ENCODE measurements around the gene MTX1.
"Not testable (repeated sequence)": the region's sequence is repeated elsewhere in the genome, so short reads cannot be mapped to it uniquely, and the experiment has no call there.

The MTX1 gene

DNA sequence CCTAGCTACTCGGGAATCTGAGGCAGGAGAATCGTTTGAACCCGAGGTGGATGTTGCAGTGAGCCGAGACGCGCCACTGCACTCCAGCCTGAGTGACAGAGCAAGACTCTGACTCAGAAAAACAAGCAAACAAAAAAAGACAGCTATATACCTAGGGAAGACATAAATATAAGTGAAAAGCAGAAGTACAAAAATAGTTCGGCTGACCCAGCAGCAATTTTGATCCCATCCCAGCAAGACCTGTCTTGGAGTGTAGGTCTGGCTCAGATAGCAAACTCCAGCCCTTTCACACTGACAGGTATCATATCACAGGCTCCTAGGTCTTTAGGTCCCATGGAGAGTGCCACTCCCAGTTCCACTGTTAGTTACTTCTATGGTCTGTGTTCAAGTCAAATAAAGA is 14.6 kb downstream of the MTX1 start:
- in situ Hi-C loops (cut with MboI; ENCODE audit: low pct_unique_long_range_greater_than_20kb, low sequenced_read_pairs) = no loop called here
- peak; percentile 77 for DNase-seq

DNA sequence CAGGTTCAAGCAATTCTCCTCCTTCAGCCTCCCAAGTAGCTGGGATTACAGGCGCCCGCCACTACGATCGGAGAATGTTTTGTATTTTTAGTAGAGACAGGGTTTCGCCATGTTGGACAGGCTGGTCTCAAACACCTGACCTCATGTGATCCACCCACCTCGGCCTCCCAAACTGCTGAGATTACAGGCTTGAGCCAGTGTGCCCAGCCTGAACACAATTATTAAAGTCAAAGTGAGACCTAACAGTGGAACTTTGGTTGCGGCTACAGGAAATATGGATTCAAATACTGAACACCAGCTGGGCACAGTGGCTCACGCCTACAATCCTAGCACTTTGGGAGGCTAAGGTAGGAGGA is 16.9 kb downstream of the MTX1 start:
- DNase-seq; in situ Hi-C loops (cut with MboI; ENCODE audit: low pct_unique_long_range_greater_than_20kb, low sequenced_read_pairs): not testable (repeated sequence)

DNA sequence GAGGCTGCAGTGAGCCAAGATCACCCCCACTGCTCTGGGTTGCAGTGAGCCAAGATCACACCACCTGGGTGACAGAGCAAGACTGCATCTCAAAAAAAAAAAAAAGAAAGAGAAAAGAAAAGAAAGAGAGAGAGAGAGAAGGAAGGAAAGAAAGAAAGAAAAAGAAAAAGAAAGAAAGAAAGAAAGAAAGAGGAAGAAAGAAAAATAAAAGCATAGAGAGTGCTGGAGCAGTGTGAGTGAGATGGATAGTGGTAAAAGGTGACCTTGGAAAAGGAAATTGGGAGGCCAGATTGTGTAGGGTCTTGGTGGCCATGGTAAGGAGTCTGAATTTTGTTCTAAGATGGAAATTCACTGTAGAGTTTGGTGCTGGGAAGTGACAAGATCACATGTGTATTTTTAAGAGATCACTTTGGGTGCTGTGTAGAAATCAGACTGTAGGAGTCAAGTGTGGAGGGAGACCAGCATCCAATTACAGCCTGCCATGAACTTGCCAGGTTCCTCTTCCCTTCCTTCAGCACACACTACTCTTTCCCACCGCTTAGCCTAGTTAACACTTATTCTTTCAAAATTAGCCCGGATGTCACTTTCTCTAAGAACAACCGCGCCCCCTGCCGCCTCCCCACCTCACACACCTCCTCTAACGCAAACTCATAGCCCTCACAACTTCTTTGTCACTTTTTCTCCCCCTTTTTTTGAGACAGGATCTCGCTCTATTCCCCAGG is 17.9 kb downstream of the MTX1 start:
- peak; percentile 98 for DNase-seq
- in situ Hi-C loops (cut with MboI; ENCODE audit: low pct_unique_long_range_greater_than_20kb, low sequenced_read_pairs) = no loop called here

DNA sequence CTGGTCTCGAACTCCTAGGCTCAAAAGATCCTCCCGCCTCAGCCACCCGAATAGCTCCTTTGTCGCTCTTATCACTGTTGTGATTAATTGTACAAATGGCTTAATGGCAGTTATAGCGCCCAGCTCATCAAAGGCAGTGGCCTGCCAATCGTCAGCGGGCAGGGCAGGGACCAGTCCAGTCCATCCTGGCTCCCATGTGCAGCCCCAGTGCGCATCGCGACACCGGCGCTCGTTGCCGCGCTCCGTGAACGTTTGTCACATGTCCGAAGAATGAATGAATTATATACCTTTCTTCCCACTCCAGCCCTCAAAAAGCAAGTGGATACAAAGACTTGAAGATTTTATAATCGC is 18.4 kb downstream of the MTX1 start:
- in situ Hi-C loops (cut with MboI; ENCODE audit: low pct_unique_long_range_greater_than_20kb, low sequenced_read_pairs) = no loop called here
- no peak for DNase-seq

DNA sequence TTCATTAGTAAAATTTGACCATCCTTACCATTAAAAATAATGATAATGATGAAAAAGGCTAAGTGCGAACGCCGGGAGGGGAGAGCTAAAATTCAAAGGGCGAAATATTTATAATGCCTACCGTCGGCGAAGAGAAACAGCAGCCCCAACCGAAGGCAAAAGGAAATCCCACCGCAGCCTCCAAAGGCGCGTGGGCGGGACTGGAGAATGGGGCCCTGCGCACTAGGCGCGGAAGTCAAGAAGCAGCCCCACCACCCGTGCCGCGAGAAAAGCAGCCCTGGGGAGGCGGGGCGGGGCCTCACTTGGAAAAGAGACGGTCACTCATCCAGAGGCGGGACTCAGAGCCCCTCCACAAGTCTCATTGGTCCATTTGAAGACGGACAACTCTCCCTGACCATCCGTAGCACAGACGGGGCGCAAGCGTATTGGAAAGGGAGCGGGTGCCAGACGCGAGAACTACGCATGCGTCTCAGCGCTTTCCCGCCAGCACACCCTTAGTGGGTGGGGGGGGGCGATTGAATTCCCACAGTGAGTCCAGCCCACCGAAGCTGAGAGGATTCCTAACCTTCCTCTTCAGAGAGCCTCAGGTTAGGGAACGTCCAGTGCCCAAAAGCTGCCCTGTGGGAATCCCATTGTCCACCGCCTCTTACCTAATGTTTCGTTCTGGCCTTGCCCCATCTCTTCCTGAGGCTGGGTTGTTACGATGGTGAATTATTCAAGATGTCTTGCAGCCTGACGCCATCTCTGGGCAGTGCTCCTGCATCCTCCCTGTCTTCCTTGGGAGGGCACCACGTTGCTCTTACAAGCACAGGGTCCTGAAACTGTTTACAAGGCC is 19.0 kb downstream of the MTX1 start:
- in situ Hi-C loops (cut with MboI; ENCODE audit: low pct_unique_long_range_greater_than_20kb, low sequenced_read_pairs) = no loop called here
- peak; percentile 99 for DNase-seq

DNA sequence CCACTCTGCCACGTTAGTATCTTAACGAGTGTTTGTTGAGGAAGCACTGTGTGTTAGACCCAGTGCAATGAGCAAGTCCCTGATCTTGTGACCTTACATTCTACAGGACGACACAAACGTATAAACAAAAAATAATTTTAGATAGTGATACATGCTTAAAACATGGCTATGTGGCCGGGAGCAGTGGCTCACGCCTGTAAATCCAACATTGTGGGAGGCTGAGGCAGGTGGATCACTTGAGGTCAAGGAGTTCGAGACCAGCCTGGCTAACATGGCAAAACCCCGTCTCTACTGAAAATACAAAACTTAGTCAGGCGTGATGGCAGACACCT is 19.6 kb downstream of the MTX1 start:
- DNase-seq = no peak

DNA sequence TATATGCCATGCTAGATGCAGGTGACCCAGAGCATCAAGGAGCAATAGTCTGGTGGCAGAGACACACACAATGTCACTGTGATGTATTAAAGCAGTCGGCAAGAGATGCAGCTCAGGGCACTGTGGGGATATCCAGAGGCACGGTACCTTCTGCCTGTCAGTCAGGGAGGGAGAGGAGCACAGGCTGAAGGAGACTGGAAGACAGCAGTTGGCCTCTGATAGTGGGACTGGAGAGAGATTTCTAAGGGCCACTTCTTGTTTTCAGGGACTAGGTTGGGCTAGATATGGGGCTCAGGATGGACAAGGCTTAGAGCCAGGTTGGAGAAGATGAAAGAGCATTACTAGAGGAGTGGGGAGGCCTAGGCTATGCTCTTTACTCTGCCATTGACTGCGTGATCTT is 22.8 kb downstream of the MTX1 start:
- in situ Hi-C loops (cut with MboI; ENCODE audit: low pct_unique_long_range_greater_than_20kb, low sequenced_read_pairs); DNase-seq: not testable (repeated sequence)

More for the DNA sequence above, 19.6 kb downstream of the MTX1 start:
- in situ Hi-C loops (cut with MboI; ENCODE audit: low pct_unique_long_range_greater_than_20kb, low sequenced_read_pairs) = no loop called here

DNA sequence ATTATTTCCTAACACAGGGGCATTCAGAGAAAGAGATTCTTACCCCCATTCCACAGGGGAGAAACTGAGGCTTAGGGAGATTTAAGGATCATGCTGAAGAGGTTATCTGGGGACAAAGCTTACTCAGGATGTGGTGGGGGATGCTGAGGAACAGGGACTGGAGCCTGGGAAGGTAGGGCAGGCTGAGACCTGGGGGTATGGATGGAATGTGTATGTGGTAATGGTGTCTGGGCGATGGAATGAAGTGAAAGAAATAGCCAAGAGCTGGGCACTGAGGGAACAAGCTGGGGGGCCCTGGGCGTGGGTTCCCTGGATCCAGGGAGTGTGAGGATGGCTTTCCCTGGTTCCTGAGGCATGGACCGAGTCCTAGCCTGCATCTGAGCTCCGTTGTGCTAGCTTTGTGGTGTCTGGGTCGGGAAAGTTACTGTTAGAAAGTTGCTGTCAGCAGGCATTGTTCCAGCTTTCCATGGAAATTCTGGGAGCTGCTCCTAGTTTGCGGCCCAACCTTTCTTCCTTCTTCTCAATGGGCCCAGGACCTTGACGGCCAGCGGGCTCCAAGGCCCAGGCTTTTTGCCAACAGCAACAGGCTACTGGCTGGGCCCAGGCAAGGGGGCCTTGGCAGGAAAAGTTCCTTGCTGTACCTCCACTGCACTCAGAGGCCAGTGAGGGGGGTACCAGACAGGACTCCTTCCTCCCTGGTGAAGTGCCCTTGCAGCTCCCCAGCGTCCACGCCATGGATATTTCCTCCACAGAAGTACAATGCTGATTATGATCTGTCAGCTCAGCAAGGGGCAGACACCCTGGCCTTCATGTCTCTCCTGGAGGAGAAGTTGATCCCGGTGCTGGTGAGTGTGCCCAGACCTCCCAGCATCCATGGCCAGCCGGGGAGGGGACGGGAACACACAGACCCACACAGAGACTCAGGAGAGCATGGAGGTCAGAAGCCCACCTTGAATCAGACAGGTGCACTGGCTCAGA is 23.8 kb downstream of the MTX1 start:
- DNase-seq; in situ Hi-C loops (cut with MboI; ENCODE audit: low pct_unique_long_range_greater_than_20kb, low sequenced_read_pairs): not testable (repeated sequence)

DNA sequence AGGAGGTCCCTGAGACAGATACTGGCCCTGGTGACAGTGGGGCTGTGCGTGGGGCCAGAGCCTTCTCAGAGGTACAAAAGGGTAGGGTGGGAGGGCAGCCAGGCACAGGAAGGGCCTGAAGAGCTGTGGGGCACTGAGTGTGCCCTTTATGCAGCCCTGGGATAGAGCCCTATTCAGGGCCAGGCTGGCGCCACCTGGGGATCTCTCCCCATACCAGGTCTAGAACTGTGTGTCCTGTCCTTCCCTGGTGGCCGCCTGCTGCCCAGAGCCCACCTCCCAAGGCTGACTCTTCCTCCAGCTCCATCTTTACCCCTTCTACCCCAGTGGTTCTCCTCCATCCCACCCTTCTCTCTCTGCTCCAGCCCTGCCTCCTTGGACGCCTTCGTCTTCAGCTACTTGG is 25.0 kb downstream of the MTX1 start:
- in situ Hi-C loops (cut with MboI; ENCODE audit: low pct_unique_long_range_greater_than_20kb, low sequenced_read_pairs); DNase-seq: not testable (repeated sequence)

DNA sequence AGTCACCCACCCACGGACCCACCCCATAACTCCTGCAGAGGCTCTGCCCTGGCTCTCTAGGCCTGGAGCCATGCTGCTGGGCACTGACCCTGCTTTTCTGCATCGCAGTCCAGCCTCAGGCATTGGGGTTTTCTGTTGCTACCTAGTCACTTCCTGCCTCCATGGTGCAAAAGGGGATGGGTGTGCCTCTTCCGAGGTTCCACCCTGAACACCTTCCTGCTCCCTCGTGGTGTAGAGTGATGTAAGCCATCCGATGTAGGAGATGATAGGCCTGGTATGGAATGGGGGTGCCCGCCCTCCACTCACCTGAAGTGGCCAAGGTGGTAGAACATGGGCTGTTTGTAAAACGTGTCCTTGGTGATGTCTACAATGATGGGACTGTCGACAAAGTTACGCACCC is 26.9 kb downstream of the MTX1 start:
- DNase-seq; in situ Hi-C loops (cut with MboI; ENCODE audit: low pct_unique_long_range_greater_than_20kb, low sequenced_read_pairs): not testable (repeated sequence)

DNA sequence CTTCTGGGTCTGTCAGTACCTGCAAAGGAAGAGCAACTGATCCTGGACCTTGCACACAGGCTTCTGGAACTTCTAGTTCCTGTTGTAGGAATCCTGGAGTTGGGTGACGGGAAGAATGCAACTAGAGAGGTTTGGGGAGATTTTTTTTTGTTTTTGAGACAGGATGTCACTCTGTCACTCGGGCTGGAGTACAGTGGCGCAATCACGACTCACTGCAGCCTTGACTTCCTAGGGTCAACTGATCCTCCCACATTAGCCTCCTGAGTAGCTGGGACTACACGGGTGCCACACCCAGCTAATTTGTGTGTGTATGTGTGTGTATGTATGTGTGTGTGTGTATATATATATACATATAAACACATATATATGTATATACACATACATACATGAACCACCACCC is 28.0 kb downstream of the MTX1 start:
- in situ Hi-C loops (cut with MboI; ENCODE audit: low pct_unique_long_range_greater_than_20kb, low sequenced_read_pairs) = no loop called here
- DNase-seq = no peak

DNA sequence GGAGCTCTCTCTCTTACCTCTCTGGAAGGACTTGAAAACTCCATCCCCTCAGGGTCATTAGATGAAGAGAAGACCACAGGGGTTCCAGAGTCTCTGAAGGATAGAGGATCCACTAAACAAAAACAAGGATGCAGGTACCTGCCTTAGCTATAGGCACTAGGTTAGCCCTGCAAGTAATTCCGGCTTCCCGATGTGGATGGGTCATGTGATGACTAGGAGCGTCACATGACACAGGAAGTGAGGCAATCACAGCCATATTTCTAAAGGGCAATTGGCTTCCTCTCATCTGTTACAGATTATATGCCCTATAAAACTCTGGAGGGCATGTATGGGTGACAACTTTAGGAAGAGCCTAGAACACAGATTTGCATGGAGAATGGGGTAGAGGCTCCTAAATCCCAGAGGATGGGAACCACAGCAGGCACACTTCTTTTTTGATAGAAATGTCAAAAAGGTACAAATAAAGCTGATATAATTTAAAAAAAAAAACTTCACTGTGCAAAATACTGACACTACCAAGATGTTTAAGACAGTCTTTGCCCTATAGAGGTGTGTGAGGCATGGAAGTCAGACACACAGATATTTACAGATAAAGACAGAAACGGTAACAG is 32.7 kb downstream of the MTX1 start:
- in situ Hi-C loops (cut with MboI; ENCODE audit: low pct_unique_long_range_greater_than_20kb, low sequenced_read_pairs) = no loop called here

DNA sequence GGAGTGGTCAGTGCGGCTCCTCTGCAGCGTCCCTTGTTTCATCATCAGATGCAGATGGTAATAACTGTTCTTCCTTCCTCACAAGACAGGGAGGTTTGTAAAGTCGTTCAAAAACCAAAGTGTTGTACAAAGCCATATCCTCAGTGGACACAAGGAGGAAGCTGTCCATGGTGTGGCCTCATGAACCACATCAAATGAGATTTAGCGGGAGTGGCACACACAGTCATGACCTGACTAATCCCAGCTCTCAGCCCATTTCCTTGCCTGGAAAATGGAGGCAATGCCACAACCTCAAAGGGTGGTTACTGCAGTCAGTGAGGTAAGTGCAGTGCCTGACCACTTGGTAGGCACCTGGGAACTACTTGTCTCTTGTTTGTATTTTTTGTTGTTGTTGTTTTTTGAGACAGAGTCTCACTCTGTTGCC is 33.4 kb downstream of the MTX1 start:
- in situ Hi-C loops (cut with MboI; ENCODE audit: low pct_unique_long_range_greater_than_20kb, low sequenced_read_pairs) = no loop called here
- no peak for DNase-seq

More for the DNA sequence above, 32.7 kb downstream of the MTX1 start:
- peak; percentile 80 for DNase-seq

DNA sequence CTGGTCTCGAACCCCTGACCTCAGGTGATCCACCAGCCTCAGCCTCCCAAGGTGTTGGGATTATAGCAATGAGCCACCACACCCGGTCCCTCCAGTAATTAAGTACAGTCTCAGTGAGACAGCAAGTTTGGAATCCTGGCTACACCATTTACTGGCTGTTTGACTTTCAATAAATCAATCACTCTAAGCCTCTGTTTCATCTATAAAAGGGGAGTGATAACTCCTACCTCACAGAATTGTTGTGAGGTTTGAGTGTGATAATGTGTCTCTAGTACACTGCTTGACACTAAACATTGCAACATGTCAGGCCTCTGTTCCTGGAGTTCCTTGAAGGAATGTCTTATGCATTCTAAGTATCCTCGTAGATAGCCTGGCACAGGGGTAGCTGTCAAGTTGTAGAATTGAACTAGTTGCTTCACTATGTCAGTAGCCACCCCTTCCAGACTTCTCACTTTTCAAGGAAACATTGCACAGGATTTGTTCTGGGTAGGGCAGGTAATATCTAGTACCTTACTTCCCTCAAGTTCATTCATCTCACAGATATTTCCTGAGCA is 34.4 kb downstream of the MTX1 start:
- in situ Hi-C loops (cut with MboI; ENCODE audit: low pct_unique_long_range_greater_than_20kb, low sequenced_read_pairs) = no loop called here
- DNase-seq = no peak

DNA sequence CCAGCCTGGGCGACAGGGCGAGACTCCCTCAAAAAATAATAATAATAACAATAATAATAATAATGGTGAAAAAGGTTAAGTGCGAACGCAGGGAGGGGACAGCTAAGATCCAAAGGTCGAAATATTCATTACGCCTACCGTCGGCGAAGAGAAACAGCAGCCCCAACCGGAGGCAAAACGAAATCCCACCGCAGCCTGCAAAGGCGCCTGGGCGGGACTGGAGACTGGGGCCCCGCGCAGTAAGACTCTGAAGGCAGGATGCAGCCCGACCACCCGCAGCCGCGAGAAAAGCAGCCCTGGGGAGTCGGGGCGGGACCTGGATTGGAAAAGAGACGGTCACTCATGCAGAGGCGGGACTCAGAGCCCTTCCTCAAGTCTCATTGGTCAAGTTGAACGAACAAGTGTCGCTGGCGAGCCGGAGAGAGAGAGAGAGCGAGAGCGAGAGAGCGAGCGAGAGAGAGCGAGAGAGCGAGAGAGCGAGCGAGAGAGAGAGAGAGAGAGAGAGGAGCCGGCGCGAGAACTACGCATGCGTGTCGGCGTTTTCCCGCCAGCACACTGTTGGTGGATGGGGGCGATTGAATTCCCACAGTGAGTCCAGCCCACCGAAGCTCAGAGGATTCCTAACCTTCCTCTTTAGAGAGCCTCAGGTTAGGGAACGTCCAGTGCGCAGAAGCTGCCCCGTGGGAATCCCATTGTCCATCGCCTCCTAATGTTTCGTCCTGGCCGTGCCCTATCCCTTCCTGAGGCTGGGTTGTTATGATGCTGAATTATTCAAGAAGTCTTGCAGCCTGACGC is 36.1 kb downstream of the MTX1 start:
- in situ Hi-C loops (cut with MboI; ENCODE audit: low pct_unique_long_range_greater_than_20kb, low sequenced_read_pairs) = no loop called here

DNA sequence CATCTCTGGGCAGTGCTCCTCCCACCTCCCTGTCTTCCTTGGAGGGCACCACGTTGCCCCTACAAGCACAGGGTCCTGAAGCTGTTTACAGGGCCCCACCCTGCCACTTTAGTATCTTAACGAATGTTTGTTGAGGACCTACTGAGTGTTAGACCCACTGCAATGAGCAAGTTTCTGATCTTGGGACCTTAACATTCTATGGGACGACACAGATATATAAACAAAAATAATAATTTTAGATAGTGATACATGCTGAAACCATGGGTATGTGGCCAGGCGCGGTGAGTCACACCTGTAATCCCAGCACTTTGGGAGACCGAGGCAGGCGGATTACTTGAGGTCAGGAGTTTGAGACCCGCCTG is 36.6 kb downstream of the MTX1 start:
- in situ Hi-C loops (cut with MboI; ENCODE audit: low pct_unique_long_range_greater_than_20kb, low sequenced_read_pairs) = no loop called here
- DNase-seq = no peak

More for the DNA sequence above, 36.1 kb downstream of the MTX1 start:
- peak; percentile 99 for DNase-seq

DNA sequence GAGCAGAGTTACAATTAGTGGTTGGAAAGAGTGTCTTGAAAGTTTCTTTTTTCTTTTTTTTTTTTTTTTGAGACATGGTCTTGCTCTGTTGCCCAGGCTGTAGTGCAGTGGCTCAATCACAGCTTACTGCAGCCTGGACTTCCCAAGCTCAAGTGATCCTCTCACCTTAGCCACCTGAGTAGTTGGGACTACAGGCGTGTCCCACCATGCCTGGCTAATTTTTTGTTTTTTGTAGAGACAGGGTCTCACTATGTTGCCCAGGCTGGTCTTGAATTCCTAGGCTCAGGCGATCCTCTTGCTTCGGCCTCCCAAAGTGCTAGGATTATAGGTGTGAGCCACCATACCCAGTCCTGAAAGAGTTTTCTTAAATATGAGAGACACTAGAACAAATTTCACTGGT is 38.3 kb downstream of the MTX1 start:
- DNase-seq; in situ Hi-C loops (cut with MboI; ENCODE audit: low pct_unique_long_range_greater_than_20kb, low sequenced_read_pairs): not testable (repeated sequence)
